ENCODE measurements around the gene GKAP1. TPM values are rescaled to one million over a fixed set of nuclear protein-coding genes. Genes with fewer than 3 reads are reported as not detected.

GKAP1 gene
- total and polyA plus RNA-seq, 2 experiments from 2014 or later = 5.0 to 5.7 TPM

GRCh38 chr9:83699615-83700014 is 118.0 kb downstream of the GKAP1 start:
- Histone ChIP-seq H3K9me3 (ENCODE audit: low read depth) (no peaks in the 10 kb centered on the region), H3K9me2 (replicated peaks; ENCODE audit: insufficient read depth) (no peaks in the 10 kb centered on the region), H4K20me1 (ENCODE audit: insufficient read depth, poor library complexity, severe bottlenecking) (peaks cover 97% of the 10 kb centered on the region), H3K36me3 (replicated peaks; ENCODE audit: insufficient read depth, low read depth) (no peaks in the 10 kb centered on the region), H3K27ac (no peak overlapping the region), H3K4me2 (no peak overlapping the region), H3K4me3 (no peak overlapping the region), H3K27me3 (no peaks in the 10 kb centered on the region), H3K79me2 (peaks cover 100% of the 10 kb centered on the region), H2AFZ (no peak overlapping the region), H3K4me1 (ENCODE audit: insufficient read depth) (no peaks in the 10 kb centered on the region)
- no peak for TF ChIP-seq CTCF (IDR thresholded peaks at IDR 0.05; ENCODE audit: poor library complexity)
- TF ChIP-seq EZH2 (IDR thresholded peaks at IDR 0.05; ENCODE audit: borderline replicate concordance) = no peak
- DNase-seq (ENCODE audit: low spot score) = no peak
- WGBS (ENCODE audit: low lambda C conversion rate, missing lambda C conversion rate) = 96% methylated on average over 3 of the region's 3 CpGs

- Histone ChIP-seq H3K27ac (no peak overlapping the region), H3K9me2 (replicated peaks; ENCODE audit: insufficient read depth) (no peaks in the 10 kb centered on the region), H4K20me1 (ENCODE audit: insufficient read depth, poor library complexity, severe bottlenecking) (peaks cover 97% of the 10 kb centered on the region), H3K4me3 (no peak overlapping the region), H3K9me3 (ENCODE audit: low read depth) (no peaks in the 10 kb centered on the region), H2AFZ (no peak overlapping the region), H3K4me1 (ENCODE audit: insufficient read depth) (no peaks in the 10 kb centered on the region), H3K27me3 (no peaks in the 10 kb centered on the region), H3K36me3 (replicated peaks; ENCODE audit: insufficient read depth, low read depth) (no peaks in the 10 kb centered on the region), H3K4me2 (no peak overlapping the region), H3K79me2 (peaks cover 100% of the 10 kb centered on the region)
- DNase-seq (ENCODE audit: low spot score) = no peak
- TF ChIP-seq EZH2 (IDR thresholded peaks at IDR 0.05; ENCODE audit: borderline replicate concordance) (no peak), EZH2phosphoT487 (IDR thresholded peaks at IDR 0.05; ENCODE audit: low read depth, severe bottlenecking, unreplicated experiment) (no peak), CTCF (IDR thresholded peaks at IDR 0.05; ENCODE audit: poor library complexity) (no peak)
- WGBS (ENCODE audit: low lambda C conversion rate, missing lambda C conversion rate) = 94% methylated on average over 4 of the region's 4 CpGs
These were observed 118.5 kb downstream of the GKAP1 start for GRCh38 chr9:83698976-83699585.

GRCh38 chr9:83691492-83691891 is 126.1 kb downstream of the GKAP1 start:
- Histone ChIP-seq H3K9me3 (ENCODE audit: low read depth) (no peaks in the 10 kb centered on the region), H3K27me3 (no peaks in the 10 kb centered on the region), H3K4me1 (ENCODE audit: insufficient read depth) (no peaks in the 10 kb centered on the region), H3K4me3 (no peak overlapping the region), H3K4me2 (no peak overlapping the region), H3K36me3 (replicated peaks; ENCODE audit: insufficient read depth, low read depth) (no peaks in the 10 kb centered on the region), H3K27ac (no peak overlapping the region), H3K79me2 (peaks cover 100% of the 10 kb centered on the region), H3K9me2 (replicated peaks; ENCODE audit: insufficient read depth) (no peaks in the 10 kb centered on the region), H2AFZ (no peak overlapping the region), H4K20me1 (ENCODE audit: insufficient read depth, poor library complexity, severe bottlenecking) (peaks cover 100% of the 10 kb centered on the region)
- TF ChIP-seq EZH2 (IDR thresholded peaks at IDR 0.05; ENCODE audit: borderline replicate concordance) (no peak), CTCF (IDR thresholded peaks at IDR 0.05; ENCODE audit: poor library complexity) (no peak), EZH2phosphoT487 (IDR thresholded peaks at IDR 0.05; ENCODE audit: low read depth, severe bottlenecking, unreplicated experiment) (no peak)
- 98% methylated on average over 3 of the region's 3 CpGs for WGBS (ENCODE audit: low lambda C conversion rate, missing lambda C conversion rate)
- no peak for DNase-seq (ENCODE audit: low spot score)

Other genes starting within 250 kb of the GKAP1 start
- gene IDNK, start 194.6 kb downstream of the GKAP1 start, total RNA-seq = 5.3 and 11.1 TPM in 2 replicates
- gene IDNK, start 194.6 kb downstream of the GKAP1 start, polyA plus RNA-seq = 8.7 and 10.5 TPM in 2 replicates
- 94.2 and 97.1 TPM in 2 replicates for gene UBQLN1, start 109.8 kb downstream of the GKAP1 start, total RNA-seq
- gene UBQLN1, start 109.8 kb downstream of the GKAP1 start, polyA plus RNA-seq = 42.6 and 47.6 TPM in 2 replicates
- gene KIF27, start 103.7 kb upstream of the GKAP1 start, total RNA-seq = 4.4 and 4.6 TPM in 2 replicates
- 5.1 and 6.2 TPM in 2 replicates for gene KIF27, start 103.7 kb upstream of the GKAP1 start, polyA plus RNA-seq
- 579 and 581 TPM in 2 replicates for gene HNRNPK, start 162.4 kb upstream of the GKAP1 start, total RNA-seq
- 398 and 458 TPM in 2 replicates for gene HNRNPK, start 162.4 kb upstream of the GKAP1 start, polyA plus RNA-seq
- 5.4 and 5.8 TPM in 2 replicates for gene RMI1, start 163.0 kb upstream of the GKAP1 start, total RNA-seq
- gene RMI1, start 163.0 kb upstream of the GKAP1 start, polyA plus RNA-seq = 3.4 and 4.2 TPM in 2 replicates